ENCODE measurements around the gene GNG11. TPM values are rescaled to one million over a fixed set of nuclear protein-coding genes. Genes with fewer than 3 reads are reported as not detected.
"Not testable (repeated sequence)": the region's sequence is repeated elsewhere in the genome, so short reads cannot be mapped to it uniquely, and the experiment has no call there.

The GNG11 gene
- polyA plus RNA-seq, 1 donor (not counting 4 experiments of a cell fraction or from before 2014, with no cell fraction given), result 1.0 TPM

DNA sequence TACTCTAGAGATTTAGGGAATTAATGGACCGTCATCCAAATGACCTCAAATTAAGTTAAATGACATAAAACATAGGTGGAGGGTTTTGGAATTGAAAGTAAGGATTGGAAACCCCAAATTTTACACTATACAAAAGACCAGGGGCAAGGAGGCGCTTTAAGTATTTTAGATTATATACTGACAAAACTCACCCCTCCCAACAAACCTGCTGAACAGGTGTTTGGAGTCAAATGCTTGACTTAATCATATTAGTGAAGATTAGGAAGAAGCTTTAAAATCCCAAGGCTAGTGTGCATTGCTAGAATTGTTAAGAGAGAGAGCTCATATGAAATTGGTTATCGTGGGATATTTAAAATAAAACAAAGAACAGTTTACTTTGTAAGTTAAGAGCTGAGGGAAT lies 15.3 kb upstream of the GNG11 start, which contains the start of gene GNGT1:
Gene GNGT1, plus strand, starts transcription at position 301 of the 400 bp plus-strand sequence. CDS start 180 bp downstream, outside the sequence.
- Histone ChIP-seq H3K36me3 (ENCODE audit: control insufficient read depth in 2 of 2, extremely low read depth in 1 of 2, insufficient read depth in 2 of 2, low read length in 2 of 2) (no peaks in the 10 kb centered on the region), H3K9ac (ENCODE audit: control insufficient read depth, extremely low read depth, insufficient read depth, low read length) (no peak within 1 kb of the TSS), H3K4me3 (ENCODE audit: control insufficient read depth in 2 of 3, extremely low read depth in 1 of 3, insufficient read depth in 2 of 3, low read depth in 1 of 3, low read length in 3 of 3) (no peak within 1 kb of the TSS), H3K4me1 (ENCODE audit: control insufficient read depth, extremely low read depth, insufficient read depth, low read length) (peaks cover 5% of the 10 kb centered on the region), H3K4me2 (ENCODE audit: control insufficient read depth, extremely low read depth, insufficient read depth, low read depth, low read length) (no peak within 1 kb of the TSS), H4K20me1 (ENCODE audit: control insufficient read depth, extremely low read depth, insufficient read depth, low read length) (no peaks in the 10 kb centered on the region), H3K27me3 (ENCODE audit: control insufficient read depth, extremely low read depth, insufficient read depth, low read length) (no peaks in the 10 kb centered on the region), H3K9me3 (ENCODE audit: control insufficient read depth, low read depth, low read length) (no peaks in the 10 kb centered on the region), H2AFZ (ENCODE audit: control insufficient read depth, low read length) (no peak within 1 kb of the TSS), H3K27ac (ENCODE audit: control insufficient read depth, insufficient read depth, low read length) (no peak within 1 kb of the TSS), H3K79me2 (ENCODE audit: control insufficient read depth, insufficient read depth, low read length) (no peaks in the 10 kb centered on the region), H3K9me1 (ENCODE audit: control insufficient read depth, extremely low read depth, insufficient read depth, low read length) (no peaks in the 10 kb centered on the region)
- no peak for DNase-seq (ENCODE audit: low read depth, low spot score)
- dilution Hi-C loops (cut with MboI; ENCODE audit: extremely low pct_ligation_motif_present, low sequenced_read_pairs), result no loop called here
- no peak for FAIRE-seq
- TF ChIP-seq, protein P1, sequence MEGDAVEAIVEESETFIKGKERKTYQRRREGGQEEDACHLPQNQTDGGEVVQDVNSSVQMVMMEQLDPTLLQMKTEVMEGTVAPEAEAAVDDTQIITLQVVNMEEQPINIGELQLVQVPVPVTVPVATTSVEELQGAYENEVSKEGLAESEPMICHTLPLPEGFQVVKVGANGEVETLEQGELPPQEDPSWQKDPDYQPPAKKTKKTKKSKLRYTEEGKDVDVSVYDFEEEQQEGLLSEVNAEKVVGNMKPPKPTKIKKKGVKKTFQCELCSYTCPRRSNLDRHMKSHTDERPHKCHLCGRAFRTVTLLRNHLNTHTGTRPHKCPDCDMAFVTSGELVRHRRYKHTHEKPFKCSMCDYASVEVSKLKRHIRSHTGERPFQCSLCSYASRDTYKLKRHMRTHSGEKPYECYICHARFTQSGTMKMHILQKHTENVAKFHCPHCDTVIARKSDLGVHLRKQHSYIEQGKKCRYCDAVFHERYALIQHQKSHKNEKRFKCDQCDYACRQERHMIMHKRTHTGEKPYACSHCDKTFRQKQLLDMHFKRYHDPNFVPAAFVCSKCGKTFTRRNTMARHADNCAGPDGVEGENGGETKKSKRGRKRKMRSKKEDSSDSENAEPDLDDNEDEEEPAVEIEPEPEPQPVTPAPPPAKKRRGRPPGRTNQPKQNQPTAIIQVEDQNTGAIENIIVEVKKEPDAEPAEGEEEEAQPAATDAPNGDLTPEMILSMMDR (optimal IDR thresholded peaks at IDR 0.05 in 1 of 3, IDR thresholded peaks at IDR 0.05 in 1 of 3, conservative IDR thresholded peaks at IDR 0.05 in 1 of 3; ENCODE audit: extremely low read depth in 1 of 3, insufficient read depth in 2 of 3, low read length in 3 of 3), result no peak
- no peak for TF ChIP-seq EZH2 (IDR thresholded peaks at IDR 0.05; ENCODE audit: low read length)

DNA sequence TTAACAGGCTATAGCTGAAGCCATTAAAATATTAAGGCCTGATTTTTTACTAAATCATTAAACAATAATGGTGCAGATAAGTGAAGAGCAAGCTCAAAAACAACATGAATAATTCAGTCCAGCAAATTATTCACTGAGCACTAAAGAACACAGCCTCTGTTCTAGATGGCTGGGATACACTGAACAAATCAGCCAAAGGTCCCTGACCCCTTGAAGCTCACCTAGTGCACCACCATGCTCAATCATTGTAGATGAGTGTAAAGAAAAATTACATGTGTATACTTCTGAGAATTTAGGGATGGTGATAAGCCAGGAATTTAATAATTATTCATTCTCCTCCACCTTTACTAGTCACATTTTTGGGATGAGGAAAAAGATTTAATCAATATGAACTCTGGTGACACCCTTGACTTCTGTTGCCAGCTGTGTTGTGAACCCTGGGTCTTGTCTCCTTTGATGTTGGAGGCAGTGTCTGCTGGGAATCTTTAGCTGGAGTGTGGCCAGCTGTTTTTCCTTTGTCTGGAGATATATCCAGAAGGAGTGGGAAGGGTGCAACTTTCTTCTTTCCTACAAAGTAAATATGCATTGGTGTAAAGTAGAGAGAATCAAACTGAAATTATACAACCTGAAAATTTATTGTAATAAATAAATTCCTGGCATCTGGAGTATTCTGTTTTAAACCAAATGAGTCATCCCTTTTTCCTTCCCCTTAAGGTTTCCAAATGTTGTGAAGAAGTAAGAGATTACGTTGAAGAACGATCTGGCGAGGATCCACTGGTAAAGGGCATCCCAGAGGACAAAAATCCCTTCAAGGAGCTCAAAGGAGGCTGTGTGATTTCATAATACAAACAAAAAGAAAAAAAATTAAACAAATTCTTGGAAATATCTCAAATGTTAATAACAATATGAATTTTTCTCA lies 11.2 kb upstream of the GNG11 start:
- no peak overlapping the region for H2AFZ ChIP-seq (ENCODE audit: control insufficient read depth, low read length)
- H3K4me1 ChIP-seq (ENCODE audit: control insufficient read depth, extremely low read depth, insufficient read depth, low read length), result peaks cover 5% of the 10 kb centered on the region
- TF ChIP-seq, protein P1 (optimal IDR thresholded peaks at IDR 0.05 in 1 of 3, IDR thresholded peaks at IDR 0.05 in 1 of 3, conservative IDR thresholded peaks at IDR 0.05 in 1 of 3; ENCODE audit: extremely low read depth in 1 of 3, insufficient read depth in 2 of 3, low read length in 3 of 3), result no peak
- no peak for TF ChIP-seq EZH2 (IDR thresholded peaks at IDR 0.05; ENCODE audit: low read length)
- H4K20me1 ChIP-seq (ENCODE audit: control insufficient read depth, extremely low read depth, insufficient read depth, low read length), result no peaks in the 10 kb centered on the region
- no peak for DNase-seq (ENCODE audit: low read depth, low spot score)
- no peaks in the 10 kb centered on the region for H3K9me1 ChIP-seq (ENCODE audit: control insufficient read depth, extremely low read depth, insufficient read depth, low read length)
- dilution Hi-C loops (cut with MboI; ENCODE audit: extremely low pct_ligation_motif_present, low sequenced_read_pairs), result no loop called here
- H3K79me2 ChIP-seq (ENCODE audit: control insufficient read depth, insufficient read depth, low read length), result no peaks in the 10 kb centered on the region
- no peaks in the 10 kb centered on the region for H3K9me3 ChIP-seq (ENCODE audit: control insufficient read depth, low read depth, low read length)
- H3K4me3 ChIP-seq (ENCODE audit: control insufficient read depth in 2 of 3, extremely low read depth in 1 of 3, insufficient read depth in 2 of 3, low read depth in 1 of 3, low read length in 3 of 3), result no peak overlapping the region
- H3K9ac ChIP-seq (ENCODE audit: control insufficient read depth, extremely low read depth, insufficient read depth, low read length), result no peak overlapping the region
- no peak overlapping the region for H3K27ac ChIP-seq (ENCODE audit: control insufficient read depth, insufficient read depth, low read length)
- FAIRE-seq, result peak; percentile 29
- H3K36me3 ChIP-seq (ENCODE audit: control insufficient read depth in 2 of 2, extremely low read depth in 1 of 2, insufficient read depth in 2 of 2, low read length in 2 of 2), result no peaks in the 10 kb centered on the region
- no peaks in the 10 kb centered on the region for H3K27me3 ChIP-seq (ENCODE audit: control insufficient read depth, extremely low read depth, insufficient read depth, low read length)
- H3K4me2 ChIP-seq (ENCODE audit: control insufficient read depth, extremely low read depth, insufficient read depth, low read depth, low read length), result peak overlapping the region; percentile 16

DNA sequence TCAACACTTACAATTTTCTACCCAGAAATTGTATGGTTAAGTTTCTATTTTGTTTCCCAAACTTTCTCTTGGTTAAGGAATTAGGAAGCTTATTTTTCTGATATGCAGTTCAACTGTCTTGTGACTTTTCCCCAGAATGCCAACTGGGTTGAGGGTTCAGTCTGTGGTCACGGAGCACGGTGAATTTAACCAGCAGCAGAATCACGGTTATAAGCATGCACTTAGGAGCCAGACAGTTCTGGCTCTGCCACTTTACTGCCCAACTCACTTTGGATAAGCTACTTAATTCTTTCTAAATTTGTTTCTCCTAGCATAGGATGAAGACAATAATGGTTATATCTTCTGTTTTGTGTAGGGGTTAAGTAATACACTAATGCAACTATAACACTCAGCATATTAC lies 10.3 kb upstream of the GNG11 start:
- H3K9me3 ChIP-seq (ENCODE audit: control insufficient read depth, low read depth, low read length); DNase-seq (ENCODE audit: low read depth, low spot score); H3K4me2 ChIP-seq (ENCODE audit: control insufficient read depth, extremely low read depth, insufficient read depth, low read depth, low read length); H3K36me3 ChIP-seq (ENCODE audit: control insufficient read depth in 2 of 2, extremely low read depth in 1 of 2, insufficient read depth in 2 of 2, low read length in 2 of 2); dilution Hi-C loops (cut with MboI; ENCODE audit: extremely low pct_ligation_motif_present, low sequenced_read_pairs); H3K9ac ChIP-seq (ENCODE audit: control insufficient read depth, extremely low read depth, insufficient read depth, low read length); H3K4me1 ChIP-seq (ENCODE audit: control insufficient read depth, extremely low read depth, insufficient read depth, low read length); H3K27ac ChIP-seq (ENCODE audit: control insufficient read depth, insufficient read depth, low read length); H3K79me2 ChIP-seq (ENCODE audit: control insufficient read depth, insufficient read depth, low read length); H4K20me1 ChIP-seq (ENCODE audit: control insufficient read depth, extremely low read depth, insufficient read depth, low read length); H3K27me3 ChIP-seq (ENCODE audit: control insufficient read depth, extremely low read depth, insufficient read depth, low read length); H3K4me3 ChIP-seq (ENCODE audit: control insufficient read depth in 2 of 3, extremely low read depth in 1 of 3, insufficient read depth in 2 of 3, low read depth in 1 of 3, low read length in 3 of 3); H3K9me1 ChIP-seq (ENCODE audit: control insufficient read depth, extremely low read depth, insufficient read depth, low read length); H2AFZ ChIP-seq (ENCODE audit: control insufficient read depth, low read length): not testable (repeated sequence)
- FAIRE-seq, result peak; percentile 41

All from keratinocyte (primary cell).